GM19351 (cell line): ENCODE results near the gene FBLN2.
"Not testable (repeated sequence)": the region's sequence is repeated elsewhere in the genome, so short reads cannot be mapped to it uniquely, and the experiment has no call there.

Source experiments
- ATAC-seq: cut with Tn5 transposase; IDR thresholded peaks from one replicate; pipeline ENCODE4 v1.9.1; 2021; ENCODE audit warnings: mild to moderate bottlenecking, moderate library complexity; ENCODE audit not compliant: unreplicated experiment

Gene FBLN2

GRCh38 chr3:13513913-13514517, 34.9 kb upstream of the FBLN2 start:
- ATAC-seq: no peak

DNA sequence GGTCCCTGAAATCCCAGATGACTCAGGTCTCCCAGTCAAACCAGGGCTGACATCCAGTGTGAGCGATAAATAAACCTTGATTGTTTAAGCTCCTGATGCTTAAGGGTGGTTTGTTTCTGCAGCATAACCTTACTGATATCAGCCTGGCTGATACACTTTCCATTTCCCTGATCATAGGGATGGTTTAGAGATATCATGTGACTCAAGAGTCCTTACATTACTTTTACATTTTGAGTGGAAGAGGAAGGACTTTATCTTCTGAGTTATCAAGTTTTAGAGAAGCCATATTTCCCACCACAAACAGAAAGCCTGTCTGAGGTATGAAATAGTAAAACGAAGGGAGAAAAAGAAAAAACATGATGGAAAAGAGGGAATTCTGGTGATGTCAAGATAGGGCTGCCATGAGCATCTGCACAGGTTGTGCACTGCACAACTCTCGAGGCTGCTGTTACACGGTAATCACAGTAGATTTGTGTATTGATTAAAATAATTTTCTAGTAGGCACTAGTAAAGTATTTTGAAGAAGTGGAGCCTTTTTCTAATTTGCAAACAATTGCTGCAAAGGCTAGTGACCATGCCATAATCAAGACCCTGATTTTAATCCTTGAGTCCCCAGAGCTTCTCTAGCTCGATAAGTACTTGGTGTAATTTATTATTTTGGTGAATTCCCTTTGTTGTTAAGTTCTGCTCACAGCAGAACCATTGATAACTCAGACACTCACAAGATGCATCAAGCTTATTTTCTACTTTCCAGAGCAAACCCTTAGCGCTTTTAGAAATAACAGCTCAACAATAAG, 34.1 kb upstream of the FBLN2 start:
- no peak for ATAC-seq

- ATAC-seq: no peak
Measured at GRCh38 chr3:13515786-13516759, 32.9 kb upstream of the FBLN2 start.

DNA sequence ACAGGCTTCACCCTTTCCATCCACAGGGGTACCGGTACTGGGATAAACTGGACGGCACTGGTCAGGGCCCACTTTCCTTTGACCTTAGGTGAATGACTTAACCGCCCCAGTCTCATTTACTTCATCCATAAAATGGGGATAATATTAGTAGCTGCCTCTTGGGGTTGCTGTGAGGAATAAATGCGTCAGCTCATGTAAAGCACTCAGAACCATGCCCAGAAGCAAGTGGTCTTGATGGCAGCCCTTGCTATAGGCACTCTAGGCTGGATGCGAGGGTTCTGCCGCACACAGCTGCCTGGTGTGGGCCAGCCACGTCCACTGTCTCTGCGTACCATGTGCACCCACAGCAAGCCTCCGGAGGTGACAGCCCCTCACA, 32.2 kb upstream of the FBLN2 start:
- ATAC-seq: no peak

DNA sequence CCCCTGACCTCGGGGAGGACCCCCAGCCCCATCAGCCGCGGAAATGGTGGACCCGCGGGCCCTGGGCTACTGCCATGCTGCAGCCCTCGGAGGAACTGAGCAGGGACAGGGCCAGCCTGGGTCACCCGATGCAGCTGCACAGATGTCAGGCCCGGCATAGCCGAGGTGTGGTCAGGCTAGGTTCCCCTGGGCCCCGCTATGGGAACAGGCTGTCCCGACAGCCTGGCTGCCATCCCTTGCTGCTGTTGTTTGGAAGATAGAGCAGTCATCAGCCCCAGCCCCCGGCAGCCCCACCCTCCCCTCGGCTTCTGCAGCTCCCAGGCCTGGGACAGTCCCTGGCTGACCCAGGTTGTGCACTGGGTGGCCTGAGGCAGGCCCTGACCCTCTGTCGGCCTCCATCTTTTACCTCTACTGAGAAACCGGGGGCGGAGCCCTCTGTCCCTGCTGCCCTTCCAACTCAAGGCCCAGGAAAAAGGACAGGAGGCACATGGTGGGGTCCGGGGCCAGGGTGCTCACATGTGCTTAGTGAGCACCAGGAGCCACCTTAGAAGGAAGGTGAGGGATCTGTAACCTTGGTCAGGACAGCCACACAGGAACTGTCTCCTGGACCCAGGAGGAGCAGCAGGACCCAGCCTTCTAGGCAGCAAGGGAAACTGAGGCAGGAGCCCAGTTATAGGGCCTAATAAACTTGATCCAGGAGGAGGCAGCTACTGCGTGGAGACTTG, 31.5 kb upstream of the FBLN2 start:
- no peak for ATAC-seq

- ATAC-seq: no peak
Measured at GRCh38 chr3:13518516-13518953, 30.4 kb upstream of the FBLN2 start.

- ATAC-seq: no peak
Measured at GRCh38 chr3:13519006-13519791, 29.7 kb upstream of the FBLN2 start.

DNA sequence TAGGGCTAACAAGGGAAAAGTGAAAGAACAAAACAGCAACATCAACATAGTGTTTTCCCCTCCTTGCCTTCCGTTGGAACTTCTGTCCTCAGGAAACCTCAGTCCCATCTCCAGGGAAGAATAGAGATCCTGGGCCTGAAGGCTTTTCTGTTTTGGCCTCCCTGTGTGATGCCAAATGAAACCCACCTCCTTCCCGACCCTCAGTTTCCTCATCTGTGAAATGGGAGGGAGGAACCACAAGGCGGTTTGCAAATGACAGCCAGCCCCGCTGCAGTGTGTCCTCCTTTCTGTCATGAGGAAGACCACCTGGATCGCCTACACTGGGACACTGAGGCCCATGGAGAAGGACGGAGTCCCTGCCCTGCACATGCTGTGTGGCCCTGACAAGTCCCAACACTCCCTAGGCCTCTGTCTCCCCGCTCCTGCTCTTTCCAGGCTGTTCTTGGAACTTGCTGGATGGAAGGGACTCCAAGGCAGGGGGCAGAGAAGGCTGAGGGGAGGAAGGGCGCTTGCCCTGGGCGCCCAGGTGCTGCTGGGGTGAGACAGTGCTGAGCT, 28.5 kb upstream of the FBLN2 start:
- no peak for ATAC-seq

DNA sequence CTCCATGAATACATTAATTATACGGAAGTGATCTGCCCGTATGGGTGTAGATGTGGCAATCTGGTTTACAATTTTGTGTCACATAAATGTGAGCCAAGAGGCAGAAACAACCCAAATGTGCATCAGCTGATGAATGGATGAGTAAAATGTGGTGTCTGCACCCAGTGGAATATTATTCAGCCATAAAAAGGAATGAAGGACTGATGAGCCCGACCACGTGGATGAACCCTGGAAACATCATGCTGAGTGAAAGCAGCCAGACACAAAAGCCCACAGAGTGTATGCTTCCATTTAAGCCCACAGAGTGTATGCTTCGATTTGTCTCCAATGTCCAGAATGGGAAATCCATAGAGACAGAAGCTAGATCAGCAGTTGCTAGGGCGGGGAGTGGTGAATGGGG, 27.6 kb upstream of the FBLN2 start:
- no peak for ATAC-seq

DNA sequence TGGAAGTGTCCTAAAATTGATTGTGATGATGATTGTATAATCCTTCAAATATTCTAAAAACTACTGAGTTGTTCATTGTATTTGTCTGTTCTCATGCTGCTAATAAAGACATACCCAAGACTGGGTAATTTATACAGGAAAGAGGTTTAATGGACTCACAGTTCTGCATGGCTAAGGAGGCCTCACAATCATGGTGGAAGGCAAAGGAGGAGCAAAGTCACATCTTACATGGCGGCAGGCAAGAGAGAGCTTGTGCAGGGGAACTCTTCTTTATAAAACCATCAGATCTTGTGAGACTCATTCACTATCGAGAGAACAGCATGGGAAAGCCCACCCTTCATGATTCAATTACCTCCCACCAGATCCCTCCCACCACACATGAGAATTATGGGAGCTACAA, 27.2 kb upstream of the FBLN2 start:
- not testable (repeated sequence) for ATAC-seq

GRCh38 chr3:13522236-13522635, 26.7 kb upstream of the FBLN2 start:
- ATAC-seq: no peak

- no peak for ATAC-seq
Measured at GRCh38 chr3:13524979-13525669, 23.8 kb upstream of the FBLN2 start.

GRCh38 chr3:13525827-13526625, 22.9 kb upstream of the FBLN2 start:
- ATAC-seq: no peak

DNA sequence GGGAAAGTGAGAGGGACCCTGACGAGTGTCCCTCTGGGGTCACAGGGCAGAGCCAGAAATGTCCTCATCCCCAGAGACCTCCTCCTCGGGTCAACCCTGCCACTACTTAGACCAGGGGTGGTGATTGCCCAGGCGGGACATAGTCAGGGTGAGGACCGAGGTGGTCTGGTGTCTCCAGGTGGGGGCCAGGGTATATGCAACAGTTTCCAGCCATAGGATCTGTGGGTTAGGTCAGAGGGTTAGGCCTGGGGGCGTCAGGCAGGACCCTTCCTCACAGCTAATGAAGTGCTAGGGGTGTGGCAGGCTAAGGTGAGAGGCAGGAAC, 22.3 kb upstream of the FBLN2 start:
- no peak for ATAC-seq

GRCh38 chr3:13528217-13528867, 20.6 kb upstream of the FBLN2 start:
- ATAC-seq: no peak

GRCh38 chr3:13529196-13530112, 19.5 kb upstream of the FBLN2 start:
- ATAC-seq: no peak
